Activated T-helper 1 cell treated with Interleukin-2 at 50 U/mL for 16 hours (primary cell): ENCODE measurements around the gene TOX2.
A peak's percentile ranks its signal among the peaks of the same experiment; 100 is the strongest.

Experiments used
- DNase-seq: peaks from one replicate; pipeline ENCODE4 v3.0.0-alpha.2; 2020; ENCODE audit warnings: low read depth

Gene TOX2

DNA sequence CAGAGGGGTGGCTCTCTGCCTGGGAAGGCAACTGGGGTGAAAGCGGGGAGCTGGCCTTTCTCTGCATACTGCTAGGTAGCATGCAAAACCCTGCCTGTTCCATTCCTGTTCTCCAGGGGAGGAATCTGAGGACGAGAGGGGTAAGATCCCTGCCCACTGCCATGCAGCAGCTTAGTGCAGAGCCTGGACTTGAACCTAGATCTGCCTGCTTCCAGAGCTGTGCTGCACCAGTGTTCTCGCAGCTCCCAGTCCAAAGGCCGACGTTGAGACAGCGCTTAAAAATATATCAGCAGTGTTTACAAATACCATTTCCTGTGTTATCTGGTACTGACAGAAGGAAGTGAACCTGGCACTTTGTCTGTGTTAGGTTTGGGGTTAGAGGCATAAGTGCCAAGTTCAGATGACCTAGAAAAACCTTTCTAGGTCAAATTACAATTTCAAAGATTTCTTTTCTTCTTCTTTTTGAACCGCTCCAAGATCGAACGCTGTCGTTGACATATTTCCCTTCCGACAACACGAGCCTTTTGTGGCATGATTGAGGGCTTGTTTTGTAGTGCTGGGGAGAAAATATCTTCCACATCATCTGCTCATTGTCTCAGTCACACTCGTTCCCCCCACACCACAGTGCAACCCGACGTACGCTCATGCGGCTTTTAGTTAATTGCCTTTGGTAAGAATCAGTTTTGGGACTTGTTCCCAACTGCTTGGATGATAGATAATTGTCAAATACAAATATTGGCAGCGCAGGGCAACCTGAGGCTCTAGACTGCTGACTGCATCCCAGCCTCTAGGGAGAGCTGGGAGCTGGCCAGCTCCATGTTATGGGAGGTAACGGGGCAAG, 44.6 kb downstream of the TOX2 start:
- DNase-seq, result no peak

DNA sequence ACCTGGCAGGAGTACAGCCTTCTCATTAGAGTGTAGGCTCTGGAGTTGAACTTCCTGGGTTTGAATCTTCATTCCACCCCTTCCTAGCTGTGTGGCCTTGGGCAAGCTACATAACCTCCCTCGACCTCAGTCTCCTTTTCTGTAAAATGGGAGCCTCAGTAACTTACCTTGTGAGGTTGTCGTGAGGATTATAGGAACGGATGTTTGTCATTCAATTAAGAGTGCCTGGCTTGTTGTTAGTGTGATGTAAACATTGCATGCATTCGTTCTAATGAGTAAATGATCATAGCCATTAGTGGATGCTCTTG, 45.2 kb downstream of the TOX2 start:
- DNase-seq, result no peak

DNA sequence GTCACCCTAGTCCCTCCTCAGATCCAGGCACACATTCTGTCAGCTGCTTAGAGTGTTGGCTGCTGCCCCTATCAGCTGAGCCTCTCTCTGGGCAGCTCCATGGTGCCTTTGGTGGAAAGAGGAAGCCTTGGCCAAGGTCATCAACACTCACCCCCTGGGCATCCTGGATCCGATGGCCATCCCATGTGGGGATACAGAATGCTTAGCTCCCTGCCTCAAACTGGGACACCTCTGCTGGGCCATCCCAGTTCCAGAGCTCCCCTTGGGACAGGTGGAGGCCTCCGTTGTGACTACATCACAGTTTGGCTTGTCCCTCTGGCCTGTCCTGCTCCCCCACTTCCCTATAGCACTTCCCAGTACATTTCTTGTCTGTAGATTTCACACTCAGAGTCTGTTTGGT, 45.6 kb downstream of the TOX2 start:
- DNase-seq, result no peak

DNA sequence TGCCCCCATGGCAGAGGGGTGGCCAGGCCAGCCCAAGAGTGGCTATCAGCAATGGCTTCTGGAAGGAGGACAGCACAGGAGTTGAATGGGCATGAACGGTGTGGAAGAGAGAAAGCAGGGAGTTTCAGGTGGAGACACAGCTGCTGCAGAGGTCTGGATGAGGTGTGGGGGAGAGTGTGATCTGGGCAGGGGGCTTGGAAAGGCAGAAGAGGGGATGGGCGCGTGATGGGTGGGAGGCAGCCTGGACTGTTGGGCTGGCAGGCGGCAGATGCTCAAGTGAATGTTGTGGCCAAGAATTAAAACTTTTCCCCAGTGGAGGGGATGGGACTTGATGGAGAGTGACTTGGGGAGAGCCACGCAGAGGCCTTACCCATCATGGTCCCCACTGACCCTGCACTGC, 46.5 kb downstream of the TOX2 start:
- DNase-seq, result no peak

DNA sequence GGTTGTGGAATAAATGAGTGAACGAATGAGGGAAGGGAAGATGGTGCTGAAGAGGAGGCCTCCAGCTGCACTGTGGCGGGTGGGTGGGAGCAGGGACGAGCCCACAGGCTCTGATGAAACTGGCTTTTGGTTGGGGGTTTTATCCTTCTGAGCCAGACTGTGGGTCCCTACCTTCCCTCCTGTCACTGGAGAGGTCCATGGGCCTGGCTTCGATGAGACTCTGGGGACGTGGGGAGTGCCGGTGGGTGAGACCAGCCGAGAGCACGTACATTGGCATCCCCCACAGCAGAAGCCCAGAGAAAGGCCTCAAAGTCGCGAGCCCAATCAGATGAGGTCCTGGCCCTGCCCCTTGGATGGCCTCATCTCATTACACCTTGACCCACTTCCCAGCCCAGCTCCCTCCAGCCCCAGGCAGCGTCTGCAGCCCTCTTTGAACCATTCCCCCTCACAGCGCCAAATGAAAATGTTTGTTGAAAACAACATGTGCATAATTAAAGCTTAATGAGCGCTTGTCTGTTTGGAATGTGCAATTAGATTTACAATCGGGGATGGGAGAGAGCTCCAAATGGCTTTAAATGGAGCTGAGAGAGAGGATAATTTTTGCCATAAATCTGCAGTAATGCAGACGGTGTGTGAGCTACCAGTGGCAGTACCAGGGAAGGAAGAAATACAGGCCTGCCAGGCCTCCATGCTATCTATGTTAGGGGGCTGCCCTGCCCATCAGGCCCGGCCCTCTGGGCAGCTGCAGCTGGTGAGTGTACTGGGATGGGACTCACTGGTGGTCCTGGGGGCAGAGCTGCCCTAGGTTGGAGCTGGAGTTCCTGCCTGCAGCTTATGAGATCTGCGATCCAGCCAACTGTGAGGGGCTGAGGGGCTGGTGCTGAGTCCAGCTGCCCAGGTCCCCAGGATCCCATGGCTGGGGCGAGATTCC, 47.2 kb downstream of the TOX2 start:
- DNase-seq, result no peak

DNA sequence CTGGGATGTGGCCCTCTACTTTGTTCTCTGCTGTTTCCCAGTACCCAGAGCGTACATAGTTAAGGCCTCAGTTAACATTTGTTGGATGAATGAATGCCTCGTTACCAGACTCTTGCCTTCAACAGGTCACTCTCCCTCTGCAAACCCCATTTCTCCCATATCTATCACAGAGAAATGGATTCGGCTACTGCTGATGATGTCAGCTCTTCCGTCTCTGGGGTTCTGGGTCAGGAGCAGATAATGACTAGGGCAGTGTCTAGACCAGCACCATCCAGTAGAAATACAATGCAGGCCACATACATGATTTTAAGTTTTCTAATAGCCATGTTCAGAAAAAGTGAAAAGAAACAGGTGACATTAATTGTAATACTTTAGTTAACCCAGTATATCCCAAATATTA, 47.9 kb downstream of the TOX2 start:
- no peak for DNase-seq

DNA sequence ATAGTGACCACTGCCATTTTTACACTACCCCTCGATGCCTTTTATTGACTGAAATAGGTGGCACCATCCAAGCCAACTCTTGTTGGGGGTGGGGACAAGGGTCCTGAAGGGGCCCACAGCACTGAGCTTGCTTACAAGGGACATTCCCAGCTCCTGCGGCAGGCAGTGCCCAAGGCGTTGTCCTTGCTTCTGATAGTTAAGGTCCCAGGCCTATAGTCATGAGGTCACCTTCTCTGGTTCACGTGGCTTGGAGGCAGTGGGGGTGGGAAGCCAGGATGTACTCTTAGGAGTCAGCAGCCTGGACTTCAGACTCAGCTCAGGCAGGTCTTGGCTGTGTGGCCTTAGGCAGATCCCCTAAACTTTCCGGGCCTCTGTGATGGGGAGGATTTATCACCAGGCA, 48.6 kb downstream of the TOX2 start:
- DNase-seq, result no peak

DNA sequence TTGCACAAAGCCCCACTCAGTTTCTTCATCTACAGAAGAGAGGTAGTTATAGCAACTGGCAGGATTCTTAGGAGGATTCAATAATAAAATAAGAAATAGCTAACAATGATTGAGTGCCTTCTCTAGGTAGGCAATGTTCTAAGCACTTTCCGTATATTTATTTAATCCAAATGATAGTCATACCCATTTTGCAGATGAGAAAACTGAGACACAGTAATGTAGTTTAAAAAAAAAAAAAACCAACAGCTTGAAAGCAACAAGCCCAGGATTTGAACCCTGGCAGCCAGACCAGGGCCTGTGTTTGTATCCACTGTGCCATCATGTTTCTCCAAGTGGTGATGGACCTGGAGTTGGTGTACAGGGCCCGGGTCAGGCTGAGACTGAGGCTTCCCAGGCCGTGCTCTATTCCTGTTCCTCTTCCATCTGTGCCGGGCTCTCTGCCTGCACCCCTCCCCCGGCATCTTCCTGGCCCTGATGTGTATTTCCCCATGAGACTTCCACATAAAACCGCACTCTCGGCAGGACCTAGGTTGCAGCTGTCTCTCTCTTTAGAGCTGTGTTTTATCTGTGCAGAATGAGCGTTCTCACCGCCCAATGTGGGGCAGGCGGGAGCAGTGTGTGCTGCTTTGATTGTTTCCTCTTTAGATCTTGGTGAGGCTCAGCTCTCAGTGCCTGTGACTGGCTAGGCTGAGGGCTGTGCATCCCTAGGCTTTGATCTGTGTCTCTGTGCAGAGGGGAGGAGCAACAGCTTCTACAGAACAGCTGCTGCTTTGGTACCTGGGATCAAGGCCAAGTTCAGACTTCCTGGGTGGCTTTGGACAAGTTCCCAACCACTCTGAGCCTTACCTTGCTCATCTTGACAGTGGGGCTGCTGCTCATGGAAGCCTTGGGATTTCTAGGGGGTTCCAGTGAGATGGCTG, 49.5 kb downstream of the TOX2 start:
- DNase-seq, result peak; percentile 17

DNA sequence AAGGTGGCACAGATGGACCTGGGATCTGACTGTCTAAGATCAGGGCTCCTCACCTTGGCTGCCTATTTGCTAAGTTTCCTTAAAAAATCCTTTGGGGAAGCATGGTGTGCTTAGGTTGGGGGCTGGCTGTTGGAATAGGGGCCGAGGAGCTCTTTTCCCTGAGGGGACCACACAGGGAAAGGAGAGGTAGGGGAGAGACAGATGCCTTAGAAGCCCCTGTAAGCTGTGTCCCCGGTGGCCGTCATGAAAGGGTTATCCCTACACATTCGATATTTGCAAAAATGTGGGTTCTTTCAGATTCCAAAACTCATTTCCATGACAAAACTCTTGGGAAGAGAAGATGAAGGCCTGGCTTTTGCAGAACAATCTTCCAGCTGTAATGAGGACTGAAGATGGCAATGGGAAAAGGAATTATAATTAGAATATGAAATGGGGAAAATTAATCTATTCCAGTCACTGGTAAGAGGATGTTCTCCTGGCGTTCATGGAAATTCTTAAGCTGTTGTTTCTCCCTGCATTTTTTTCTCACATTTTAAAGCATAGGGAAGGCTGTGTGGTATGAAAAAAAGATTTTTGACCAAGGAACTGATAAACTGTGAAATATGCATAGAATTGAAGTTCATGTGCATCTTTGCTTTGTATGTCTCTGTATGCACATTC, 53.8 kb downstream of the TOX2 start:
- no peak for DNase-seq

DNA sequence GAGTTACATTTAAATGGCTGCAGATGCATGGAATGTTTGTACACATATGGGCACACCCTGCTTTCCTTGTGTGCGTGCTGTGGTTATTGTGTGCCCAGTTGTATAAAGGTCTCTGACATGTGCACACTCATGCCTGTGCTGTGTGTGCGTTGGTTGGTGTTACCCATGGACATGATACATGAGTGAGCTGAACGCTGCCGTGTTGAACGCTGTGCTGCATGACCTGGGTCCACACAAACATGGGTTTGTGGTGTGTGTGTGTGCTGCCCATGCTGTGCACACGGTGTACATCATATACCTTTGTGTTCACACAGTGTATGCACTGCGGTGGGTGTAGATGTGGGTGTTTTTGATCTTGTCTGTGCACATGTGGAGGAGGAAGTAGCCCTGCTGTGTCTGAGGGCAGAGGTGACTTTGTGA, 54.4 kb downstream of the TOX2 start:
- DNase-seq, result no peak

DNA sequence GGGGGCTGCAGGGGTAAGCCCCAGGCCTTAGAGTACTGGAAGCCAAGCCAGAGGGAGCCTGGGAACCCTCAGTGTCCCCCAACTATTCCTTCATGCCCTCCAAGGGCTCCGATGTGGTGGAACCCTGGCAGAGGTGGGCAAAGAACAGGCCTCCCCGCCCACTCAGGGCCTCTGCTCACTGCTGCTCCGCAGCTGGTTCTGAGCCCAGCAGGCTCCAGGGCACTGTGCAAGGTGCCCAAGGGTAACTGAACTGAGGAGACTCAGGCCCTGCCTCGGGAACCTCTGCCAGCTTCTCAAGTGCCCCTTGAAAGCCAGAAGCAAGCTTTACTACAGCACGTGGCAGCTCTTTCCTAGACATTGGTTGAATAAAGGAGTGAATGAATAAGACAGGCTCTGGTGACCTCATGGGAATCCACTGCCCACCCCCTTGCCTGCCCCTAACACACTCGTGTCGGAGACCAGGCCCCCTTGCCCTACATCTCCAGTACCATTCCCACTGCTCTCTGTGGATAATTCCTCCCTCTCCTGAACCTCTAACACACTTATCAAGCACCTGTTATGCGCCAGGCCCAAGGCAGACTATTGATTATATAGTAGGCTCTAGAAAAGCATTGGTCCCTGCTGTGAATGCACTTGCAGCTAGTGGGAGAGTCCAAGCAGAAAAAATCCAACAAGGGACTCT, 55.0 kb downstream of the TOX2 start:
- DNase-seq, result no peak

DNA sequence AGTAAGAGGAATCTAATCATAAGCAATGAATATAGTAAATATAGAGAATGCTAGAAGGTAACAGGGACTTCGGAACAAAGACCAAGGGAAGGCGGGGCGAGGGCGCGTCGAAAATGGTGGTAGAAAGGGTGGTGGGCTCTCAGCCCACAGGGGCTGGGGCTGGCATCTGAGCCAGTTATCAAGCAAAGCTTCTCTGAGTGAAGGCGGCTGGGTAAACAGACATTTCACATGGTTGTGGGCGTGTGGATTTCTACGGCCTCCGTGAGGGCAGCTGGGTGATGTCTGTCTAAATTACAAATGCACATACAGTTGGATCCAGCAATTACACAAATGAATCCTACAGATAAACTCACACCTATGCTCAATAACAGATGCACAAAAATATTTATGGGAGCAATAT, 56.6 kb downstream of the TOX2 start:
- no peak for DNase-seq

DNA sequence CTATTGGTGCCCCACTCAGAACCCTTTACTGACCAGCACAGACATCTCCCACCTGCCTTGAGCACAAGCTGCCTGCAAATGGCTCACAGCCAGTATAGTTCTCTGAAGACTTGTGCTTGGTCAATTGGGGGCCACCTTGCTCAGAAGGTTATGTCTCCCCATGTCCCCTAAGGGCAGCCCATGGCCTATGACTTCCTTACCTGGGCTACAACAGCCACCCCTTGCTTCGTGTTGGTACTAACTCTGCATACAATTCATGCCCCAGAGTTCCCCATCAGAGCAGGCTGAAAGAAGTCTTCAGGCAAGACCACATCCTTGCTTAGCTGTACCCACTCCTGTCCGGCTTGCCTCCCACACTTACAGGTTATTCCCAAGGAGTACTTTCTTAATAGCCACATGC, 57.4 kb downstream of the TOX2 start:
- DNase-seq, result no peak

DNA sequence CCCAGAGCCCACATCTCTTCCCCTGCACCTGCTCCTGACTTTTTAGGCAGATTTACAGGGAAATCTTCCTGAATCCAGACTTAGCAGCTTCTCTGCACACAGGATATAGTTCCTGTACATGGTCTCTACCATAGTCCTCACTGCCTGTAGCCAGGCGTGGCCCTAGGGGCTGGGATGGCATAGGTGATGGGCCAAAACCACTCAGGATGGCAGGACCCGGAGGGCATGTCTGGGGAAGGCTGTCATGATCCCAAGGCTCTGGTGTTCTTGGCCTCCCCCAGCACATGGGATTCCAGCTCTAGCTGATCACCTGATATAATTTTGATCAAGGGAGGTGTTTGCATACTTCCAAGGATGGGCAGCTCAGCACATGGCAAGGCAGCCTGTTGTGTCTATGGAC, 58.0 kb downstream of the TOX2 start:
- DNase-seq, result no peak

DNA sequence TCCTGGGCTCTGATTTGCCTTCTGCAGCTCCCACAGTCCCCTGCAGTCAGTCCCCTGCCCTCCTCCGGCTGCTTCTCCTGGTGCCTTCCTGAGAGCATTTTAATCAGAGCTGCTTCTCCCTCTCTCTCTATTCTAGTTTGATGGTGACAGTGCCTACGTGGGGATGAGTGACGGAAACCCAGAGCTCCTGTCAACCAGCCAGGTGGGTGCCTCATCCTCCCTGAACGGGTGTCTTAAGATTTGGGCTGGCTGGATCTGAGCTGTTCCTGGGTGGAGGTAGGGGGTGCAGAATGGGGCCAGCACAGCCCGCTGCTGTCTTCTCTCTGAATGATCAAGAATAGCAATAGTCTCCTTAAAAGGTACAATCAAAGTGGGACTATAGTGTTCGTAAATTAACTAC, 58.6 kb downstream of the TOX2 start:
- DNase-seq, result no peak

DNA sequence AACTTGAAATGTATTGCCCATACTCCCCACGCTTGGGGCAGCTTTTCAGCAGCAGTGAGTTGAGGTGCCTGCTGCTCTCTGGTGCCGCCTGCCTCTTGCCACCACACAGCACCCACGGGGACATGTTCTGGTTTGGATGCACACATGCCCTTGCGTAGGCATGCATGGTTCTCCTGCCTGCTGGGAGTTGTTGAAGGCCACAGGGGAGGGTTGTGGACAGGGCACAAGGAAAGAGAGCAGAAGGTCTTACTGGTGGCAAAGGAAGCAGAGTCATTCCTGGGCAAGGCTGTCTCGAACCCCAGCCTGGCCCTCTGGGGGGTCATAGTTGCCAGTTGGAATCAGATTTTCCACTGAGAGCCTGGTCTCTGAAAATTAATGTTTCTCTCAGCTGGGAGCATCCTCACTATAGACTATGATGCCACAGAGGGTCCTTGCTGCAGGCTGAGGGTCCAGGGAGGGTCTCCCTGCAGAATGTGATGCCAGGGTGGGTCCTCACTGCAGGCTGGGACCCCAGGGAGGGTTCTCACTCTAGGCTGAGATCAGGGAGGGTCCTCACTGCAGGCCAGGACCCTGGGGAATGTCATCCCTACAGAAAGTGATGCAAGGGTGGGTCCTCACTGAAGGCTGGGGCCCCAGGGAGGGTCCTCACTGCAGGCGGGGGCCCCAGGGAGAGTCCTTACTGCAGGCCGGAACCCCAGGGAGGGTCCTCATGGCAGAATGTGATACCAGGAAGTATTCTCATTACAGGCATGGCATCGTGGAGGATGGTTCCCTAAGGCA, 59.2 kb downstream of the TOX2 start:
- no peak for DNase-seq

DNA sequence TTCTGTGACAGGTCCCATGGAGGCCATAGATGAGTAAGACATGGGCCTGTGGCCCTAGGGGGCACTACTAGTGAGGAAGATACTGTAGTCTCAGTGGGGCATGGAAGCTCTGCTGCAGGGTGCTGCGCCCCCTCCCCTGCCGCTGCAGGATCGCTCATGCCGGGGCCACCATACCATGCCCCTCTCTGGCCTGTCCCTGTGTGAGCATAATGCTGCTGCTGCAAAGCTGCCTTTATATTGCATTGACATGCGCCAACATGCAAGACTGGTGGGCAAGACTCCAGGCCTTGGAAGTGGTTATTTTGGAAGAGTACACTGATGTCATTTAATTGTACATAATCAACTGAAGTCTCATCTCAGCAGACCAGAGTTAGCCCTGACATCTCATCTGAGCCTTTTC, 60.0 kb downstream of the TOX2 start:
- no peak for DNase-seq

DNA sequence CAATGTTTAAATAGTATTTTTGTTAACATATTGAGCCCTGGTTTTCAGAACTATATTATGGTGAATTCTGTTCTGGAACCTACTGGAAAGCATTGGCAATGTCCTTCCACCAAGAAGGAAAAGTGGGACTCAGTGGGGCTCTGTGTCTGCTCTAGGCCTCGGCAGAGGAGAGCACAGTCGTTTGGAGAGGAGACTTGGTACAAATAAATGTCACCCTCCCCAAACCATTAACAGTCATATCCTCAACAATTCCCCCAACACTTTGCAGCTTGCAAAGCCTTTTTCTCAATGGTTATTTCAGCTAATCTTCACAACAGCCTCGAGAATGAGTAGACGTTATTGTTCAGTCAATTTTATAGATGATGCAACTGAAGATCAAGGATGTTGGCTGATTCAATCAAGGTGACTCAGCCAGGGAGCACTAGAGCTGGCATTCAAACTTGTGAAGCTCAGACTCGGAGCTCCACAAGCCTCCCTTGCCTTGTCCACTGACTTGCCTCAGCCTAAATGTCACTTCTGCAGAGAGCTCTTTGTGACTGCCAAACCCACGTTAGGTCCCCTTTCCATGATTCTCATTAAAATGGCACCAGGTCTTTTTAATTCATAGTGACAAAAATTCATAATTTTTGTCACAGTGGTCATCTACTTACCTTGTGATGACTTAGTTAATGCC, 60.6 kb downstream of the TOX2 start:
- no peak for DNase-seq

DNA sequence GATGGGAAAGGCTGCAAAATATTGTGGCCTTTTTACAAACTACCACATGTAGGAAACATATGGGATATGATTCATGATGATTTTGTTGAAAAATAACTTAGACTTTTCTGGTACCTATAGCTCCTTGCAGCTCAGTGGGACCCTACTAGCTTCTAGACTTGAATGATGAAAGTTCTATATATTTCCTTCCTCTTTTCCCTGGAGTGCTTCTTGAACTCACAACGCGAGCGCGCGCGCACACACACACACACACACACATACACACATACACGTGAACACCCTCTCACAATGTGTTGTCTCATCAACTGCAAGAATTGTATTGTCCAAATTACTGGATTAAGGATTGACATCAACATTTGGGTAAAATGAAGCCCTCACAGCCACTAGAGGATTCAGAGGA, 61.9 kb downstream of the TOX2 start:
- DNase-seq, result no peak

DNA sequence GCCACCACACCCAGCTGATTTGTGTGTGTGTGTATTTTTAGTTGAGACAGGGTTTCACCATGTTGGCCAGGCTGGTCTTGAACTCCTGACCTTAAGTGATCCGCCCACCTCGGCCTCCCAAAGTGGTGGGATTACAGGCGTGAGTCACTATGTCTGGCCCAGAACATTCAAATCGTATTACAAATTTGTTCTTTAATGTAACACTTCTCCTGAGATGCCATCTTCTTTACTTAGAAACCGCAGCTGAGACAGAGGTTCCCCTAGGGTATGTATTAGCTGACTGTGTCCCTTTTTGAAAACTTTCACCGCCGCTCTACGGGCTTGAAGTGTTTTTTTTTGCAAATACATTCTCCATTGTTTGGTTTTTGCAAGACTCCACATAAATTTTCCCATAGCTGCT, 62.6 kb downstream of the TOX2 start:
- DNase-seq, result no peak
